Sigmoid colon (tissue), 4 donors: ENCODE measurements around the gene PAQR4.

Experiments
- POLR2AphosphoS5 ChIP-seq, 4 donors: sonication (generic); formaldehyde crosslinking; IDR thresholded peaks; one replicate each; pipeline ENCODE4 v1.6.1; 2017; ENCODE audit warnings: antibody characterized with exemption in 4 of 4
- TF ChIP-seq, protein P1 (sequence below), 4 experiments: fragments of 450-650 bp in 3 of 4; fragments of 200-600 bp in 1 of 4; IDR thresholded peaks; one replicate each; pipeline ENCODE4 v1.5.1; 2016 to 2019; ENCODE audit warnings: antibody characterized with exemption in 4 of 4, mild to moderate bottlenecking in 3 of 4, moderate library complexity in 2 of 4

DNA sequence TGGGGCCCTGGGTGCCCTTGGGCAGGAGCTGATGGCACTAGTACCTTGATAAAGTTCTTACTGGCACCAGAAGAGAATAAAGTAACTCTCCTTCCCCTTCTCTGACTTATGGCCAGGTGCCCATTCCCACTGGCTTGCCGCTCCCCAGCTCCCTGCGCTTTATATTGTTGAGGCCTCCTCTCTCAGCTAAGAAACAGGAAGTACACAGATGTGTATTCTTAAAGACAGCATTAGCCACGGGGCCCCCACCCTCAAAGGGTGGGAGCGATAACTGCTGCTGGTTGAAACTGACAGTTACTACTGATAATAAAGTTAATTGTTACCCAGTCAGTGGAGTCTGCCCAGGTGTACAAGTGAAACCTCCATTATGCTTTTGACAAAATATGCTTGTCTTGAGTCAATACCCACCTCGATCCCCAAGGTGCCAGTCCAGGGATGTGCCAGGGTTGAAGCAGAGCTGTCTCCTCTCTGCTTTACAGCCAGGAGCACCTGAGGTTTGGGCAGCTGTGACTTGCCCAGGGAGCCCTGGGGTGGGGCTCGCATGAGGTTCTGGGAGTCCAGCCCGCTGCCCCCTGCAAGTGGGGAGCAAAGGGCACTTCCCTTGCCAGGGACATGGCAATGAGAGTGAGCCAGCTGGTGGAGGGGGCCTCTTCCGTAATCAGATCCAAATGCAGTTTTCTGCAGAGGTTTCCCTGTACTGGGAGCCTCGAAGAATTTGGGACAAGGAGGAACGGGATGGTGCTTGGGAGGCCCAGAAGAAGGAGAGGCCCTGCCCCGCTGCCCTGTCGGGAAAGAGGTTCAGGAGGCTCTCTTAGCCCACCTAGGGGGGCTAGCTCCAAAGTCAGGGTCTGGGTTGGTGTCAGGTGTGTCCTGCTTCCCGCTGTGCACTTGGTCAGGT is 38.2 kb downstream of the PAQR4 start:
- no peak for TF ChIP-seq POLR2AphosphoS5 (IDR thresholded peaks at IDR 0.05)
- TF ChIP-seq, protein P1, sequence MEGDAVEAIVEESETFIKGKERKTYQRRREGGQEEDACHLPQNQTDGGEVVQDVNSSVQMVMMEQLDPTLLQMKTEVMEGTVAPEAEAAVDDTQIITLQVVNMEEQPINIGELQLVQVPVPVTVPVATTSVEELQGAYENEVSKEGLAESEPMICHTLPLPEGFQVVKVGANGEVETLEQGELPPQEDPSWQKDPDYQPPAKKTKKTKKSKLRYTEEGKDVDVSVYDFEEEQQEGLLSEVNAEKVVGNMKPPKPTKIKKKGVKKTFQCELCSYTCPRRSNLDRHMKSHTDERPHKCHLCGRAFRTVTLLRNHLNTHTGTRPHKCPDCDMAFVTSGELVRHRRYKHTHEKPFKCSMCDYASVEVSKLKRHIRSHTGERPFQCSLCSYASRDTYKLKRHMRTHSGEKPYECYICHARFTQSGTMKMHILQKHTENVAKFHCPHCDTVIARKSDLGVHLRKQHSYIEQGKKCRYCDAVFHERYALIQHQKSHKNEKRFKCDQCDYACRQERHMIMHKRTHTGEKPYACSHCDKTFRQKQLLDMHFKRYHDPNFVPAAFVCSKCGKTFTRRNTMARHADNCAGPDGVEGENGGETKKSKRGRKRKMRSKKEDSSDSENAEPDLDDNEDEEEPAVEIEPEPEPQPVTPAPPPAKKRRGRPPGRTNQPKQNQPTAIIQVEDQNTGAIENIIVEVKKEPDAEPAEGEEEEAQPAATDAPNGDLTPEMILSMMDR (IDR thresholded peaks at IDR 0.05) = no peak
